Choroid plexus epithelial cell (primary cell): Measurements from ENCODE around the gene HEATR9.
A peak's percentile ranks its signal among the peaks of the same experiment; 100 is the strongest.

Experiments
- DNase-seq: peaks from one replicate; pipeline ENCODE4 v3.0.0-alpha.2; 2010; ENCODE audit warnings: low read depth
- H3K4me3 ChIP-seq: 2 replicates; pipeline ENCODE4 v1.5.1; 2011; ENCODE audit warnings: low read depth, mild to moderate bottlenecking, control low read depth, low read length, moderate library complexity
- TF ChIP-seq, protein P1 (sequence below): conservative IDR thresholded peaks from 2 replicates; pipeline ENCODE4 v1.5.1; 2011; ENCODE audit warnings: low read depth, mild to moderate bottlenecking, control low read depth, inconsistent platforms, low read length, moderate library complexity

The HEATR9 gene

DNA sequence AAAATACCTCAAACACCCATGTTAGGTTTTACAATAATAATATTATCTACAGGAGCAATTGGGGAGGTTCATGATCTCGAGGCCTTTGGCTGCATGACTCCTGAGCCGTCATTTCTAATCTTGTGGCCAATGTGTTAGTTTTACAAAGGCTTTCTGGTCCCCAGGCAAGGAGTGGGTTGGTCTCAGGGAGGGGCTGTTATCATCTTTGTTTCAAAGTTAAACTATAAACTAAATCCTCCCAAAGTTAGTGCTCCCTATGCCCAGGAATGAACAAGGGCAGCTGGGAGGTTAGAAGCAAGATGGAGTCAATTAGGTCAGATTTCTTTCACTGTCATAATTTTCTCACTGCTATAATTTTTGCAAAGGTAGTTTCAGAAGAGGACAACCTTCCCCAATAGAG is 20.6 kb upstream of the HEATR9 start:
- H3K4me3 ChIP-seq: no peak overlapping the region
- DNase-seq: no peak
- TF ChIP-seq, protein P1, sequence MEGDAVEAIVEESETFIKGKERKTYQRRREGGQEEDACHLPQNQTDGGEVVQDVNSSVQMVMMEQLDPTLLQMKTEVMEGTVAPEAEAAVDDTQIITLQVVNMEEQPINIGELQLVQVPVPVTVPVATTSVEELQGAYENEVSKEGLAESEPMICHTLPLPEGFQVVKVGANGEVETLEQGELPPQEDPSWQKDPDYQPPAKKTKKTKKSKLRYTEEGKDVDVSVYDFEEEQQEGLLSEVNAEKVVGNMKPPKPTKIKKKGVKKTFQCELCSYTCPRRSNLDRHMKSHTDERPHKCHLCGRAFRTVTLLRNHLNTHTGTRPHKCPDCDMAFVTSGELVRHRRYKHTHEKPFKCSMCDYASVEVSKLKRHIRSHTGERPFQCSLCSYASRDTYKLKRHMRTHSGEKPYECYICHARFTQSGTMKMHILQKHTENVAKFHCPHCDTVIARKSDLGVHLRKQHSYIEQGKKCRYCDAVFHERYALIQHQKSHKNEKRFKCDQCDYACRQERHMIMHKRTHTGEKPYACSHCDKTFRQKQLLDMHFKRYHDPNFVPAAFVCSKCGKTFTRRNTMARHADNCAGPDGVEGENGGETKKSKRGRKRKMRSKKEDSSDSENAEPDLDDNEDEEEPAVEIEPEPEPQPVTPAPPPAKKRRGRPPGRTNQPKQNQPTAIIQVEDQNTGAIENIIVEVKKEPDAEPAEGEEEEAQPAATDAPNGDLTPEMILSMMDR: no peak

DNA sequence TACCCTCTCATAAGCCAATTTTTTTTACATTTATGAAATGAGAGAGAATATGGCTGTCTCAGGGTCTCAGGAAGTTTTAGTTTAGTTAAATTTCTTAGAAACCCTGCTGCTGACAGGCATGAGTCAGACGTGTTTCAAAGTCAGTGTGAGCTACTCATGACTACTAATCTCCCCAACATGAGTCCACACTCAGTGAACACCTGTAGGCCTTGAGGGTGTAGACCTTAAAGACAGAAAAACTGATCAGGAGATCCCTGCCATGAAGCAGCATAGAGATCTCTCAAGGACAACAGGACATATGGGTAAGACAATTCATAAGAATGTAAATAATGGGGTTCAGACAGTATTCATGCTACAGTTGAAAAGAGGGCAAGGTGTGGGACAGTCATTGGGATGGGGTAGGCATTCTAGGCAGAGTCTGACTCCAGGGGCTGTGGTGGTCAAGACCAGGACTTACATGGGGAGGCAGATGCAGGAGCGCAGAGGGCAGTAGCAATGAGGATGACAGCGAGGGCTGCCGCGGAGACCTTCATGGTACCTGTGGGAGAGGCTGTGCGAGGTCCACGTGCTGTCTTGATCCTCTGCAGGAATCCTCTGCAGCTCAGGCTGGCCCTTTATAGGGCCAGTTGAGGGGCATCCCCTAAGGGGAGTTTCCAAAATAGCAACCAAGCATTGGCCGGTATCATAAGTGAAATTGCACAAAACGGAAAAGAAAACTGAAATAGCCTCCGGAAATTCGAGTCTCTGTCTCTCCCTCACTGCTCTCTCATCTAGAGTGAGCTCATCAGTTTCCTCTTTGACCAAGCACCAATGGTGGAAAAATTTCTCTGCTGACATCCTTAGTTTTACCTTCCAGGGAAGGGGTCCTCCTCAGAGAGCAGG is 11.3 kb upstream of the HEATR9 start, which contains the start of gene CCL5:
Gene CCL5 (minus strand): TSS at position 588 of the 882 bp plus-strand sequence.
- DNase-seq: peak; percentile 35
- TF ChIP-seq, protein P1: no peak
- H3K4me3 ChIP-seq: no peak within 1 kb of the TSS

DNA sequence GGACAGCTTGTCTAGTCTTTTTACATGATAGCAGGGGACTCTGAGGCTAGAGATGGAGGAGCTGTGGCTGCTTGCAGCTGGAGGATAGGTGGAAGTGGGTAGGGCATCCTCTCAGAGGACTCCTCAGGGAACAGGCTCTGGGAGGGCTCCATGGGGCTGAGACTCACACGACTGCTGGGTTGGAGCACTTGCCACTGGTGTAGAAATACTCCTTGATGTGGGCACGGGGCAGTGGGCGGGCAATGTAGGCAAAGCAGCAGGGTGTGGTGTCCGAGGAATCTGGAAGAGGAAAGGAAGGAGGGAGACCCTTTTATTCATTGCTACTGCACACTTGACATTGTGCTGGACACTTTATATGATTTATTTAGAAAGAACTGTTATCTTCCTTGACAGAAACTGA is 9.7 kb upstream of the HEATR9 start:
- H3K4me3 ChIP-seq: no peak overlapping the region
- TF ChIP-seq, protein P1: no peak
- no peak for DNase-seq

DNA sequence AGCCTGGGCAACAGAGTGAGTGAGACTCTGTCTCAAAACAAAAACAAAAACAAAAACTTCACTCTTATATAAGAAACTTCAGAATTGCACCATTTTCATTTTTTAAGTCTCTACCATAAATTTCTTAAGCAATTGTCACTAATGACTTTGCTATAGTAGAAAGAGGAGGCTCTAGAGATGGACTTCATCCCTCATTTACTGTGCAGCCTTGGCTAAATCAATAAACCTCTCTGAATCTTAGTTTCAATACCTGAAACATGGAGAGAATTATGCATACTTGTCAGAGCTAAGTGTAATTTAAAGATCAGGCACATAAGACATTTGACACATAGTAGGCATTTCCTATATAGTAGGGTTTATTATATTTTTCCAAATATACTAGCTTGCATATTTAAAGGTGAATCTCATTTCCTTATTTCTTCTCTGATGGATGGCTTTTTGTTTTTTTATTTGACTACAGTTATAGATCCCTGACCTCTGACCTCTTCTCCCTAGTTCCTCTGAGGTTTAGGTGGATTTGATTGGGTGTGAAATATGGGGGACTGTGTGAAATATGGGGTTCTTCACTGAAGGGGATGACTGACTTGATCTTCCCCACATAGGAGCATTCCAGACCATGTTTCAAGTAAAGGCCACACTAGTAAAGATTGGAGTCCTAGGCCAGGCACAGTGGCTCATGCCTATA is 8.8 kb upstream of the HEATR9 start:
- DNase-seq: no peak
- TF ChIP-seq, protein P1: no peak
- H3K4me3 ChIP-seq: no peak overlapping the region

DNA sequence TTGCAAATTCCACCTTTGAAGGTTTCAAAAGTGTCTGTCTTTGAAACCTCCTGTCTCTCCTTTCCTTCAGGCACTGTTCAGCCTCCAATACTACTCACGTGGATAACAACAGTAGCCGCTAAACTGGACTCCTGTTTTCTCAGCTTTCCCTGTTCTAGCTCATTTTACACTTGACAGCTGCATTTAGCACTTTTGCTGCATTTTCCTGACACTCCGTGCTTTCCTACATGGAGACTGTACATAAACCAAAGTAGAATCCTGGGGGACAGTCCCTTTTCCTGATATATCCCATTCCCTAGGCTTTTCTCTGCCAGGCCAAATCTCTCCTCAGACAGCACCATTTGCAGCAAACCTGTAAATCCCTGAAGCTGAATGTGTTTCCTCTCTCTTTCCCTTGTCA is 7.8 kb upstream of the HEATR9 start:
- H3K4me3 ChIP-seq: no peak overlapping the region
- DNase-seq: no peak
- TF ChIP-seq, protein P1: no peak

DNA sequence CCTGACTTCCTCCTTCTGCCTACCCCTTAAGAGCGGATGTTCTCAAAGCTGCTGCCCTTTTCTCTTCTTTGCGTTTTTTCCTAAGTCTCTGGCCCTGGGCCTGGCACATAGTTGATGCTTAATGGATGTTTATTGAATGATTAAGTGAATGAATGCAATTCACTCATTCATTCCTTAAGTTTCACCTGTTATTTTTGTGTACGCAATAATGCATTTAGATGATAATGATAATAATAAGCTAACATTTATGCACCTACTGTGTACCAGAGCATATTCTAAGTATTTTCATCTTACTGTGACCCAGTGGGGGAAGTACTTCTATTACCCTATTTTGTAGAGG is 7.1 kb upstream of the HEATR9 start:
- no peak overlapping the region for H3K4me3 ChIP-seq
- TF ChIP-seq, protein P1: no peak
- no peak for DNase-seq
